Body of pancreas (tissue), 4 donors: Measurements from ENCODE around the gene GGTA1.

Experiments
- CTCF ChIP-seq, 7 experiments: fragments of 450-650 bp in 4 of 7; fragments of 200-600 bp in 3 of 7; sonication (generic) in 3 of 7; IDR thresholded peaks; one replicate each; pipeline ENCODE4 v1.5.1; 2016 to 2019; ENCODE audit warnings: antibody characterized with exemption in 7 of 7
- POLR2A ChIP-seq, 3 donors: fragments of 450-650 bp; IDR thresholded peaks; one replicate each; pipeline ENCODE4 v1.6.1; 2016; ENCODE audit warnings: antibody characterized with exemption in 3 of 3, mild to moderate bottlenecking in 2 of 3

DNA sequence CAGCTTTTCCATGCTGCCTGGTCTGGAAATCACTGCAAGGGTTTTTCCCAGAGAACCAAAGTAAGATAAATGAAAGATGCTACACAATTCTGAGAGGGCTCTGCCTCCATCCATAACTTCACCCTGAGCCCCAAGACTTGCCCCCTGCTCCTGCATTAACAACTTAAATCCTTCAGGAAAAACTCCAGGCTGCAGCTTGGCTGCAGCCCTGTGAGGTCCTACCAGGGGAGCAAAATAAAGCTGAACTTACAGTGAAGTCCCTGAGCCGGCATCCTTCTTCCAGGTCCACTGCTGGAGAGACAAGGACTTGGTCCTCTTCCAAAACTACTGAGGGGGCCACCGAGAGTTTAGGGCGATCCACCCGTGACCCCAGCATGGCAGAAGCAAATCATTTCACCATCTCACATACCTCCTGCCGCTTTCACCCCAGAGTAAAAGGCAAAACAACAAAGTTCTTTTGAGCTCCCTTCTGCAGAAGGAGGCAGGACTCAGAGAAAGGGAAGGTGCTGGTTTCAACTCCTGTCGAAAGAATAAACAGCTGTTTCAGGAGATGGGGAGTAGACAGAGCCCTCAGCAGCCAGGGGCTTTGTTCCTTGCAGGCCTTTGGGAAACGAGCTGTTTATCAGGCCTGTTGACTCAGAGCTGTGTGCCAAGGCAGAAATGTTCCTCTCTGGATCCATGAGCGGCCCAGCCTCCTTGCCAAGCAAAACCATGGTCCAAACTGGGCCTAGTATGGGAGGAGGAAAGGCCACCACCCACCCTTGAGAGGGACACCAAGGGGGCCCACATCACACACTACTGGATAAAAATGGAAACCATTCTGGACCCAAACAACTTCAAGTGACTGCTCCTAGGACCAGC, 20.6 kb downstream of the GGTA1 start:
- TF ChIP-seq POLR2A (IDR thresholded peaks at IDR 0.05) (no peak), CTCF (IDR thresholded peaks at IDR 0.05) (no peak)
